ENCODE results near the gene PDGFB.

PDGFB gene

GRCh38 chr22:39238101-39238466 is 6.7 kb downstream of the PDGFB start:
- Histone ChIP-seq H3K4me3 (replicated peaks; ENCODE audit: insufficient read depth, low read length) (no peak overlapping the region), H3K27ac (replicated peaks) (no peak overlapping the region), H3K27me3 (ENCODE audit: insufficient read depth, poor library complexity, severe bottlenecking) (peaks cover 88% of the 10 kb centered on the region)
- DNase-seq (ENCODE audit: low read depth in 1 of 2, low spot score in 1 of 2): no peak
- no peak for TF ChIP-seq GABPA (IDR thresholded peaks at IDR 0.05; ENCODE audit: low read depth)
- no peak for TF ChIP-seq REST (IDR thresholded peaks at IDR 0.05; ENCODE audit: insufficient replicate concordance, low read depth)

DNA sequence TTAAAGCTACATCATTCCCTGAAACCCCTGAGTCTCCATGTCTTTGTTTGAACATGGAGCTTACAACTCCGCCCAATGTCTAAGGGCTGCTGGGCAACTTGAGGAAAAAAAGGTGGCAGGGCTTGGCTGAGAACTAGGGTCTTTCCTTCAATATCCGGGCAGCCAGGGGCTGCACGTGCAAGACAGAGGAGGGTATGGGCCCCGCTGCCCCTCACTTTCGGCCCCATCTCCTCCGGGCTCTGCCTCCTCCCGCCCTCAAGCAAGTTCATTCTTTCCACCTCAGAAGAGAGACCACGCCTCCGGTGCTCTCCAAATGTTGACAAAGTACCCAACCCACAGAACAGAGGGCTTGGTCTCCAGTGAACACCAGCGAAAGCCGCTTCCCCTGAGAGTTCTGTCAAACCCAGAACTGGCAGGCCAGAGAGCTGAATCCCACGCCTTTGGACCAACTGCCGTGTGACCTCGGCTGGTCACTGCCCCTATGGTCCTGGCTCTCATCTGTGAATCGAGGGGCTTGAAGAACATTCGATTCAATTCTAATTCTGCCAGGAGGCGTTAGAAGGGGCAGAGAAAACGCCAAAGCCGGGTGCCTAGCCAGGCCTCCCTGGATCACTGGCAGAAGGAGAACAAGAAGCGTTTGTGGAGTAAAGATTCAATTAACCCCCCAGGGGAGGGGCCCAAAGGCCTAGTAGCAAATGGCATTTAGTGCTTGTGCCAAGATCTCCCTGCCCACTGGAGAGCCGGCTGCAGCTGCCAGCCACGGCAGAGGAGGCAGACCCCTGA is 7.3 kb downstream of the PDGFB start:
- H3K4me3 ChIP-seq (replicated peaks; ENCODE audit: insufficient read depth, low read length): no peak overlapping the region
- TF ChIP-seq GABPA (IDR thresholded peaks at IDR 0.05; ENCODE audit: low read depth) (no peak), REST (IDR thresholded peaks at IDR 0.05; ENCODE audit: insufficient replicate concordance, low read depth) (peak; percentile 75), SPI1 (IDR thresholded peaks at IDR 0.05; ENCODE audit: borderline replicate concordance, low read depth) (no peak), POLR2AphosphoS5 (IDR thresholded peaks at IDR 0.05; ENCODE audit: low read depth) (no peak)
- TF ChIP-seq, protein P1, sequence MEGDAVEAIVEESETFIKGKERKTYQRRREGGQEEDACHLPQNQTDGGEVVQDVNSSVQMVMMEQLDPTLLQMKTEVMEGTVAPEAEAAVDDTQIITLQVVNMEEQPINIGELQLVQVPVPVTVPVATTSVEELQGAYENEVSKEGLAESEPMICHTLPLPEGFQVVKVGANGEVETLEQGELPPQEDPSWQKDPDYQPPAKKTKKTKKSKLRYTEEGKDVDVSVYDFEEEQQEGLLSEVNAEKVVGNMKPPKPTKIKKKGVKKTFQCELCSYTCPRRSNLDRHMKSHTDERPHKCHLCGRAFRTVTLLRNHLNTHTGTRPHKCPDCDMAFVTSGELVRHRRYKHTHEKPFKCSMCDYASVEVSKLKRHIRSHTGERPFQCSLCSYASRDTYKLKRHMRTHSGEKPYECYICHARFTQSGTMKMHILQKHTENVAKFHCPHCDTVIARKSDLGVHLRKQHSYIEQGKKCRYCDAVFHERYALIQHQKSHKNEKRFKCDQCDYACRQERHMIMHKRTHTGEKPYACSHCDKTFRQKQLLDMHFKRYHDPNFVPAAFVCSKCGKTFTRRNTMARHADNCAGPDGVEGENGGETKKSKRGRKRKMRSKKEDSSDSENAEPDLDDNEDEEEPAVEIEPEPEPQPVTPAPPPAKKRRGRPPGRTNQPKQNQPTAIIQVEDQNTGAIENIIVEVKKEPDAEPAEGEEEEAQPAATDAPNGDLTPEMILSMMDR (IDR thresholded peaks at IDR 0.05; ENCODE audit: insufficient read depth, low read length): no peak
- peaks cover 88% of the 10 kb centered on the region for H3K27me3 ChIP-seq (ENCODE audit: insufficient read depth, poor library complexity, severe bottlenecking)
- DNase-seq (ENCODE audit: low read depth in 1 of 2, low spot score in 1 of 2): no peak
- H3K27ac ChIP-seq (replicated peaks): no peak overlapping the region

DNA sequence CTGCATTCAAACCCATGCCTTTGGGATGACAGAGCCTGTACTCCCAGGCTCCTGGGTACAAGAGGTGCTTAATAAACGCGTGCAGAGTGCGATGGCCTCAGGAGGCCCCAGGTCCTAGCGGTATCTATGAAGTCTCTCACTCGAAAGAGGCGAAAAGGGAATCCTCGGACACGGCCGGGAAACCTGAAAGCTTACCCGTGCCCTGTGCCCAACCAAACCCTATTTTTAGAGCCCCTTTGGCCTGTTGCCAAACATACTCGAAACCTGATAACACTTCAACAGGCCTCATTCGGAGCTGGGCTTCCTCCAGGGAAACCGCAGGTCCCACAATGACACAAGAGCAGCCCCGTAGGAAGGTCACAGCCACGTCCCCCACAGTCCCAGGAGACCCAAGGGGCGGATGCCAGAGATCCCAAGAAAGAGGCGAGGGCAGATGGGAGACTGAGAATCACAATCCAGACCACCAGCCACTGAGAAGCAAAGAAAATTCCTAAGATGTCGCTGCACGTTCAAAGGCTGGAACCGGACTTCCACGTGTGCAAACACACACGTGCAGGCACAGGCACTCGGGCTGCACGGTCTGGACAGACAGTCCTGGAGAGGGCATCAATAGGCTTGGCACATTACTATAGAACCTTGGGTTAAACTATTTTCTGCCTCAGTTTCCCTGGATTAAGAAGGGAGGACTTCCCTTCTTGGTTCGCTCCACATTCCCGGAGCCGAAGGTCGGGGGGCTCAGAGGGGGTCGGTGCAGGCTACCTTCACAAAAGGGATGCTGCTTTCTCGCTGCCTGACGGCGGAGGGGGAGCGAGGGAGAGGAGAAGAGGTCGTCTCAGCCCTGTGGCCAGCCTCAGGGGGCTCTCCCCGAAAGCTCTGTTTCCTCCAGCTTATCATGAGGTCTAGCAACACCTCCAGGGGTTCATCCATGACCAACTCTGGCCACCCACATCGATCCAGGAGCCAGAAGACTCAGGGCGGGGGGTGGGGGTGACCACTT is 8.2 kb downstream of the PDGFB start:
- Histone ChIP-seq H3K27ac (replicated peaks) (no peak overlapping the region), H3K4me3 (replicated peaks; ENCODE audit: insufficient read depth, low read length) (no peak overlapping the region), H3K27me3 (ENCODE audit: insufficient read depth, poor library complexity, severe bottlenecking) (peaks cover 94% of the 10 kb centered on the region)
- TF ChIP-seq POLR2AphosphoS5 (IDR thresholded peaks at IDR 0.05; ENCODE audit: low read depth) (peak; percentile 97), GABPA (IDR thresholded peaks at IDR 0.05; ENCODE audit: low read depth) (no peak)
- DNase-seq (ENCODE audit: low read depth in 1 of 2, low spot score in 1 of 2): peak; percentile 80 to 85

- TF ChIP-seq REST (IDR thresholded peaks at IDR 0.05; ENCODE audit: insufficient replicate concordance, low read depth): no peak
- TF ChIP-seq SPI1 (IDR thresholded peaks at IDR 0.05; ENCODE audit: borderline replicate concordance, low read depth): no peak
- no peak for TF ChIP-seq POLR2AphosphoS5 (IDR thresholded peaks at IDR 0.05; ENCODE audit: low read depth)
- no peak for TF ChIP-seq GABPA (IDR thresholded peaks at IDR 0.05; ENCODE audit: low read depth)
- TF ChIP-seq, protein P1 (IDR thresholded peaks at IDR 0.05; ENCODE audit: insufficient read depth, low read length): no peak
- Histone ChIP-seq H3K4me3 (replicated peaks; ENCODE audit: insufficient read depth, low read length) (no peak overlapping the region), H3K27me3 (ENCODE audit: insufficient read depth, poor library complexity, severe bottlenecking) (peaks cover 97% of the 10 kb centered on the region), H3K27ac (replicated peaks) (no peak overlapping the region)
- DNase-seq (ENCODE audit: low read depth in 1 of 2, low spot score in 1 of 2): no peak
These were observed 9.7 kb downstream of the PDGFB start for GRCh38 chr22:39234867-39235687.

Data from HL-60 (cell line).